ENCODE data around the gene RAB18.

GRCh38 chr10:27558612-27559020 is 54.5 kb downstream of the RAB18 start:
- TF ChIP-seq SIN3A (IDR thresholded peaks at IDR 0.05; ENCODE audit: low read depth, low read length) (no peak), CTCF (IDR thresholded peaks at IDR 0.05 in 2 of 3, conservative IDR thresholded peaks at IDR 0.05 in 1 of 3; ENCODE audit: control insufficient read depth in 2 of 3, extremely low read depth in 1 of 3, insufficient read depth in 1 of 3, low read depth in 3 of 3, low read length in 3 of 3) (peak; percentile 53 to 70 (median 57); a peak in 5 of 6 replicates), TARDBP (IDR thresholded peaks at IDR 0.05; ENCODE audit: borderline replicate concordance) (no peak), SREBF2 (IDR thresholded peaks at IDR 0.05; ENCODE audit: low read length) (no peak), NRF1 (conservative IDR thresholded peaks at IDR 0.05; ENCODE audit: low read depth, low read length) (no peak), ZNF384 (IDR thresholded peaks at IDR 0.05; ENCODE audit: borderline replicate concordance, low read depth, low read length) (no peak), BMI1 (IDR thresholded peaks at IDR 0.05; ENCODE audit: borderline replicate concordance) (no peak), CEBPB (IDR thresholded peaks at IDR 0.05; ENCODE audit: borderline replicate concordance in 1 of 2, low read depth in 2 of 2, low read length in 2 of 2) (no peak), POLR2AphosphoS5 (IDR thresholded peaks at IDR 0.05; ENCODE audit: low read length) (no peak), RAD21 (IDR thresholded peaks at IDR 0.05; ENCODE audit: insufficient read depth, low read depth, low read length) (peak; percentile 81), EZH2 (IDR thresholded peaks at IDR 0.05; ENCODE audit: borderline replicate concordance, control insufficient read depth, low read depth, low read length) (no peak), KDM1A (IDR thresholded peaks at IDR 0.05; ENCODE audit: borderline replicate concordance) (no peak), EP300 (IDR thresholded peaks at IDR 0.05; ENCODE audit: borderline replicate concordance in 1 of 2, control insufficient read depth in 1 of 2, low read depth in 2 of 2, low read length in 2 of 2) (no peak)
- TF ChIP-seq, protein P1, sequence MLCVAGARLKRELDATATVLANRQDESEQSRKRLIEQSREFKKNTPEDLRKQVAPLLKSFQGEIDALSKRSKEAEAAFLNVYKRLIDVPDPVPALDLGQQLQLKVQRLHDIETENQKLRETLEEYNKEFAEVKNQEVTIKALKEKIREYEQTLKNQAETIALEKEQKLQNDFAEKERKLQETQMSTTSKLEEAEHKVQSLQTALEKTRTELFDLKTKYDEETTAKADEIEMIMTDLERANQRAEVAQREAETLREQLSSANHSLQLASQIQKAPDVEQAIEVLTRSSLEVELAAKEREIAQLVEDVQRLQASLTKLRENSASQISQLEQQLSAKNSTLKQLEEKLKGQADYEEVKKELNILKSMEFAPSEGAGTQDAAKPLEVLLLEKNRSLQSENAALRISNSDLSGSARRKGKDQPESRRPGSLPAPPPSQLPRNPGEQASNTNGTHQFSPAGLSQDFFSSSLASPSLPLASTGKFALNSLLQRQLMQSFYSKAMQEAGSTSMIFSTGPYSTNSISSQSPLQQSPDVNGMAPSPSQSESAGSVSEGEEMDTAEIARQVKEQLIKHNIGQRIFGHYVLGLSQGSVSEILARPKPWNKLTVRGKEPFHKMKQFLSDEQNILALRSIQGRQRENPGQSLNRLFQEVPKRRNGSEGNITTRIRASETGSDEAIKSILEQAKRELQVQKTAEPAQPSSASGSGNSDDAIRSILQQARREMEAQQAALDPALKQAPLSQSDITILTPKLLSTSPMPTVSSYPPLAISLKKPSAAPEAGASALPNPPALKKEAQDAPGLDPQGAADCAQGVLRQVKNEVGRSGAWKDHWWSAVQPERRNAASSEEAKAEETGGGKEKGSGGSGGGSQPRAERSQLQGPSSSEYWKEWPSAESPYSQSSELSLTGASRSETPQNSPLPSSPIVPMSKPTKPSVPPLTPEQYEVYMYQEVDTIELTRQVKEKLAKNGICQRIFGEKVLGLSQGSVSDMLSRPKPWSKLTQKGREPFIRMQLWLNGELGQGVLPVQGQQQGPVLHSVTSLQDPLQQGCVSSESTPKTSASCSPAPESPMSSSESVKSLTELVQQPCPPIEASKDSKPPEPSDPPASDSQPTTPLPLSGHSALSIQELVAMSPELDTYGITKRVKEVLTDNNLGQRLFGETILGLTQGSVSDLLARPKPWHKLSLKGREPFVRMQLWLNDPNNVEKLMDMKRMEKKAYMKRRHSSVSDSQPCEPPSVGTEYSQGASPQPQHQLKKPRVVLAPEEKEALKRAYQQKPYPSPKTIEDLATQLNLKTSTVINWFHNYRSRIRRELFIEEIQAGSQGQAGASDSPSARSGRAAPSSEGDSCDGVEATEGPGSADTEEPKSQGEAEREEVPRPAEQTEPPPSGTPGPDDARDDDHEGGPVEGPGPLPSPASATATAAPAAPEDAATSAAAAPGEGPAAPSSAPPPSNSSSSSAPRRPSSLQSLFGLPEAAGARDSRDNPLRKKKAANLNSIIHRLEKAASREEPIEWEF (IDR thresholded peaks at IDR 0.05; ENCODE audit: insufficient replicate concordance, low read depth, low read length), result no peak

Data from GM12878 (cell line).